Cardiac muscle cell (in vitro differentiated cells and primary cell): ENCODE results near the gene THSD7A. TPM values are rescaled to one million over a fixed set of nuclear protein-coding genes. Genes with fewer than 3 reads are reported as not detected.

Experiments used
- DNase-seq, 2 donors: peaks; one replicate each; pipeline versions ENCODE4 v3.0.0 to v3.0.0-alpha.2; 2010 to 2017; ENCODE audit warnings: low read depth in 1 of 2, low spot score in 1 of 2
- H3K27ac ChIP-seq: fragments of 200-600 bp; sonication (generic); 2 replicates; pipeline ENCODE4 v1.5.1; 2016
- H3K27me3 ChIP-seq: fragments of 200-600 bp; sonication (generic); 2 replicates; pipeline ENCODE4 v1.6.0; 2016; ENCODE audit warnings: control low read depth
- H3K36me3 ChIP-seq: fragments of 200-600 bp; sonication (generic); 2 replicates; pipeline ENCODE4 v1.5.1; 2016; ENCODE audit warnings: control low read depth
- H3K4me1 ChIP-seq: fragments of 200-600 bp; sonication (generic); 2 replicates; pipeline ENCODE4 v1.8.1; 2017; ENCODE audit warnings: low read depth, mild to moderate bottlenecking, mixed run types
- H3K4me3 ChIP-seq: fragments of 200-600 bp; sonication (generic); 2 replicates; pipeline ENCODE4 v1.5.1; 2016; ENCODE audit warnings: mild to moderate bottlenecking
- H3K9me3 ChIP-seq: fragments of 200-600 bp; sonication (generic); 2 replicates; pipeline ENCODE4 v1.5.1; 2017; ENCODE audit warnings: low read depth, mild to moderate bottlenecking, control low read depth
- CTCF ChIP-seq: IDR thresholded peaks from 2 replicates; pipeline ENCODE4 v1.5.1; 2012; ENCODE audit warnings: low read depth, mild to moderate bottlenecking, low read length
- polyA plus RNA-seq: library from polyadenylated mRNA; unstranded; fragments of >200 nt; fragmentation: Nextera tagmentation; extraction: Ambion mirVana; gene quantifications from 2 replicates; pipeline ENCODE4 v1.2.1, GENCODE V29; 2016
- total RNA-seq: library from RNA; depleted of rRNA; stranded (reverse); fragments of >200 nt; gene quantifications from 2 replicates; pipeline ENCODE4 v1.2.3, GENCODE V29; 2016

The THSD7A gene
- total and polyA plus RNA-seq, 2 experiments from 2014 or later = 1.5 to 3.7 TPM

- Histone ChIP-seq H3K4me1 (no peaks in the 10 kb centered on the region), H3K4me3 (no peak overlapping the region), H3K27me3 (no peaks in the 10 kb centered on the region), H3K36me3 (no peaks in the 10 kb centered on the region), H3K9me3 (no peaks in the 10 kb centered on the region), H3K27ac (no peak overlapping the region)
- no peak for TF ChIP-seq CTCF
- DNase-seq = no peak
Measured at GRCh38 chr7:11730725-11731124, 101.3 kb downstream of the THSD7A start.

GRCh38 chr7:11727864-11728263 lies 104.1 kb downstream of the THSD7A start:
- DNase-seq = peak in 1 of 2 donors; percentile 12
- H3K4me3 ChIP-seq = no peak overlapping the region
- no peaks in the 10 kb centered on the region for H3K4me1 ChIP-seq
- H3K27me3 ChIP-seq = no peaks in the 10 kb centered on the region
- no peaks in the 10 kb centered on the region for H3K36me3 ChIP-seq
- no peak overlapping the region for H3K27ac ChIP-seq
- no peak for TF ChIP-seq CTCF
- no peaks in the 10 kb centered on the region for H3K9me3 ChIP-seq

- no peak for TF ChIP-seq CTCF
- H3K27me3 ChIP-seq = no peaks in the 10 kb centered on the region
- no peaks in the 10 kb centered on the region for H3K36me3 ChIP-seq
- H3K4me3 ChIP-seq = no peak overlapping the region
- DNase-seq = peak in 1 of 2 donors; percentile 84
- no peak overlapping the region for H3K27ac ChIP-seq
- H3K4me1 ChIP-seq = no peaks in the 10 kb centered on the region
- no peaks in the 10 kb centered on the region for H3K9me3 ChIP-seq
Measured at GRCh38 chr7:11726794-11727155, 105.2 kb downstream of the THSD7A start.

GRCh38 chr7:11726001-11726793 lies 105.8 kb downstream of the THSD7A start:
- Histone ChIP-seq H3K4me1 (no peaks in the 10 kb centered on the region), H3K27me3 (no peaks in the 10 kb centered on the region), H3K4me3 (no peak overlapping the region), H3K9me3 (no peaks in the 10 kb centered on the region), H3K27ac (no peak overlapping the region), H3K36me3 (no peaks in the 10 kb centered on the region)
- no peak for TF ChIP-seq CTCF
- DNase-seq = peak in 1 of 2 donors; percentile 47

- Histone ChIP-seq H3K9me3 (no peaks in the 10 kb centered on the region), H3K4me3 (no peak overlapping the region), H3K36me3 (no peaks in the 10 kb centered on the region), H3K27ac (no peak overlapping the region), H3K4me1 (no peaks in the 10 kb centered on the region), H3K27me3 (no peaks in the 10 kb centered on the region)
- DNase-seq = peak in 1 of 2 donors; percentile 87
- TF ChIP-seq CTCF = no peak
Measured at GRCh38 chr7:11716185-11716584, 115.8 kb downstream of the THSD7A start.
